BJ (cell line): ENCODE measurements around the gene HAND2. TPM values are rescaled to one million over a fixed set of nuclear protein-coding genes. Genes with fewer than 3 reads are reported as not detected.

Experiments
- CTCF ChIA-PET: fragments of 350-600 bp; formaldehyde crosslinking; extraction: SDS; loops from one replicate; lab custom pipeline; 2021; ENCODE audit warnings: antibody characterized with exemption, inconsistent platforms; lab: Yijun Ruan, JAX
- POLR2A ChIA-PET: fragments of 300-600 bp; sonication (Branson Sonifier 250); formaldehyde crosslinking; extraction: SDS; loops from one replicate; lab custom pipeline; 2021; ENCODE audit warnings: antibody characterized with exemption; lab: Charles Lee
- DNase-seq: peaks from one replicate; pipeline ENCODE4 v3.0.0-alpha.2; 2011; ENCODE audit warnings: low read depth
- H3K27me3 ChIP-seq: 2 replicates; pipeline ENCODE4 v1.6.0; 2011; ENCODE audit warnings: low read length; ENCODE audit not compliant: control insufficient read depth, insufficient read depth
- H3K36me3 ChIP-seq: 2 replicates; pipeline ENCODE4 v1.5.1; 2011; ENCODE audit warnings: low read length; ENCODE audit not compliant: control insufficient read depth, insufficient read depth
- H3K4me3 ChIP-seq: 2 replicates; pipeline ENCODE4 v1.5.1; 2011; ENCODE audit warnings: low read depth, mild to moderate bottlenecking, control low read depth, low read length
- polyA plus RNA-seq: library from polyadenylated mRNA; depleted of rRNA; stranded (reverse); fragments of >200 nt; gene quantifications from 2 replicates; pipeline ENCODE4 v1.2.3, GENCODE V29; 2011
- TF ChIP-seq, protein P1 (sequence below): IDR thresholded peaks from 2 replicates; pipeline ENCODE4 v1.5.1; 2011; ENCODE audit warnings: low read depth, mild to moderate bottlenecking, control low read depth, inconsistent platforms, low read length, moderate library complexity; ENCODE audit not compliant: insufficient read depth

The HAND2 gene
- polyA plus RNA-seq, 1 experiment, result 3.6 TPM

DNA sequence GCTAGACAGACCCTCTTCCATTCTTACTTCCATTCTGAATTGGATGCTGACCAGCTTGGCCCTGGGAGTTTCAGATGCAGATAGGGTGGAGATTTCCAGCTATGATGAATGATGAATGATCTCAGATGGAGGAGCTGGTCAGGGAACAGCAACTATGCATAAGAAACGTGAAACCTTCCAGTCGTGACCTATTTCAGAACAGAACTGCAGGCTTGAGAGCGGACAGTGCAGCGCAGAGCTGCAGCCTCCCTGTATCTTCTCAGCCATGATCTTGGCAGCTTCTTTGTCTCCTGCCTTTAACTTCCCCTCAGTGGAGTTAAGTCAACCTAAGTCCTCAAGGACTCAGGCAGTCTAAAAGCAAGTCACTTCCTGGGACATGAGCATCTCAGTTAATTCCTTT is 43.3 kb upstream of the HAND2 start:
- H3K4me3 ChIP-seq, result no peak overlapping the region
- TF ChIP-seq, protein P1, sequence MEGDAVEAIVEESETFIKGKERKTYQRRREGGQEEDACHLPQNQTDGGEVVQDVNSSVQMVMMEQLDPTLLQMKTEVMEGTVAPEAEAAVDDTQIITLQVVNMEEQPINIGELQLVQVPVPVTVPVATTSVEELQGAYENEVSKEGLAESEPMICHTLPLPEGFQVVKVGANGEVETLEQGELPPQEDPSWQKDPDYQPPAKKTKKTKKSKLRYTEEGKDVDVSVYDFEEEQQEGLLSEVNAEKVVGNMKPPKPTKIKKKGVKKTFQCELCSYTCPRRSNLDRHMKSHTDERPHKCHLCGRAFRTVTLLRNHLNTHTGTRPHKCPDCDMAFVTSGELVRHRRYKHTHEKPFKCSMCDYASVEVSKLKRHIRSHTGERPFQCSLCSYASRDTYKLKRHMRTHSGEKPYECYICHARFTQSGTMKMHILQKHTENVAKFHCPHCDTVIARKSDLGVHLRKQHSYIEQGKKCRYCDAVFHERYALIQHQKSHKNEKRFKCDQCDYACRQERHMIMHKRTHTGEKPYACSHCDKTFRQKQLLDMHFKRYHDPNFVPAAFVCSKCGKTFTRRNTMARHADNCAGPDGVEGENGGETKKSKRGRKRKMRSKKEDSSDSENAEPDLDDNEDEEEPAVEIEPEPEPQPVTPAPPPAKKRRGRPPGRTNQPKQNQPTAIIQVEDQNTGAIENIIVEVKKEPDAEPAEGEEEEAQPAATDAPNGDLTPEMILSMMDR, result no peak
- no peaks in the 10 kb centered on the region for H3K27me3 ChIP-seq
- no peak for DNase-seq
- ChIA-PET POLR2A (no interaction called here), CTCF (no interaction called here)
- no peaks in the 10 kb centered on the region for H3K36me3 ChIP-seq

DNA sequence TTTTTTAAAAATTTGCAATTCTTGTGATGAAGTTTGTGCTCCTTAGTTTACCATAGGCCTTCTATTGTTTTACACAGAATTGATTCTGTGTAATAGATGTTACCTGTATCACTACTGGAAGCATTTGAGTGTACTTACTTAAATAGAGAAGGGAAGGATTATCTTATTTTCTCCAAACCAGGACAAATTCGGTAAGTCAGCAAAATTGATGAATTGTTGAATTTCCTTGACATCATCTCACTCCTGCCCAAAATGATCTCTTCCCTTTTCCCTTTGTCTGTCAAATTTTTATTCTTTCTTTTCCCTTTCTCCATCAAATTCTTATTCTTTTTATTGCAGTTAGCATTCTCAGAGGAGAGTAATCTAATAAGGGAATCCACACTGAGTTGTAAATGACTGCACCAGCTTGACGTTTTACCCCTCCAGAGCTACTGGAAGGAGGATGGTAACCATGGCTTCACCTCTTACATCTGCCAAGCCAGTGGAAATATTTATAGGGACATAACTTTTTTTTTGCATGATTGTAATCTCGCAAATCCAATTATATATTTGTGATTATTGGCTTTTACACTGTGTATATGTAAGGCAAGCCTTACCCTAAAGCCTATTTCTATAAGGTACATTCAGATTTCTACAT is 42.6 kb upstream of the HAND2 start:
- Histone ChIP-seq H3K4me3 (no peak overlapping the region), H3K27me3 (no peaks in the 10 kb centered on the region), H3K36me3 (no peaks in the 10 kb centered on the region)
- DNase-seq, result no peak
- ChIA-PET POLR2A (no interaction called here), CTCF (interaction anchor here (0.6 kb wide), 1 partner anchor 945 kb away, joined by 3 read pairs; no protein-coding TSS in a partner anchor)
- TF ChIP-seq, protein P1, result no peak

DNA sequence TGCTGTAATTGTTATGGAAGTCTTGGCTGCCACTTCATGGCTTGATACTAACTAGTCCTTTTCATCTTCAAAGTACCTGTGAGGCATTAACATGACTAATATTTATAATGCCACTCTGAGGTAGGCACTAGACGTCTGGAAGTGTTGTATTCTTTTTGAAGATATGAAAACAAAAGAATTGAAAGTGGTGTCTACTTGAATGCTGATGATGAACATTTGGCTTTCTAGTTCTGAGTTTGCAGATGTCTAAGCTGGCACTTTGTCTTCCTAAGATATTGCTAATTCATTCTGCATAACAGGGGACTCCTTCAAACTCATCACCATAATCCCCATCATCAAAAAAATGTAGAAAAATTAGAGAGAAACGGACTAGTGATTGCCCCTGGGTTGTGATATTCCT is 41.6 kb upstream of the HAND2 start:
- no peaks in the 10 kb centered on the region for H3K36me3 ChIP-seq
- ChIA-PET POLR2A (no interaction called here), CTCF (no interaction called here)
- H3K27me3 ChIP-seq, result no peaks in the 10 kb centered on the region
- no peak overlapping the region for H3K4me3 ChIP-seq
- no peak for DNase-seq
- TF ChIP-seq, protein P1, result no peak

DNA sequence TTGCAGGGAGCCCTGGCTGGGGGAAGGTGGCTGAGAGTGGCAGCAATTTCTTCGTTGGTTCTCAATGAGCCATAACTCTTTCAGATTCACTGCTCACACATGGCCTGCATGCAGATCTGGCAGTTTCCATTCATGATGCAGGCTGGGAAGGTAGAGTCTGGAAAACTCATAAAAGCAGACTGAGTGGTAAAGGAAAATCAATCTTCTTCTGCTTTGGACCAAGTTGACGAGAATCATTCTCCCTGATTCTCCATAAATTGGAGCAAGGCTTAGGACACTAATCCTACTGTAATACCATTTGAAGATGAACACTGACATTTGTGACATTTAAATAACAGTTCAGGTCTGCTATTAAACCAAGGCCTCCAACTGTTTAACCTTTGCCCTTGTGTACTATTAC is 35.3 kb upstream of the HAND2 start:
- no peaks in the 10 kb centered on the region for H3K27me3 ChIP-seq
- no peak overlapping the region for H3K4me3 ChIP-seq
- TF ChIP-seq, protein P1, result no peak
- ChIA-PET POLR2A (no interaction called here), CTCF (no interaction called here)
- DNase-seq, result no peak
- no peaks in the 10 kb centered on the region for H3K36me3 ChIP-seq

DNA sequence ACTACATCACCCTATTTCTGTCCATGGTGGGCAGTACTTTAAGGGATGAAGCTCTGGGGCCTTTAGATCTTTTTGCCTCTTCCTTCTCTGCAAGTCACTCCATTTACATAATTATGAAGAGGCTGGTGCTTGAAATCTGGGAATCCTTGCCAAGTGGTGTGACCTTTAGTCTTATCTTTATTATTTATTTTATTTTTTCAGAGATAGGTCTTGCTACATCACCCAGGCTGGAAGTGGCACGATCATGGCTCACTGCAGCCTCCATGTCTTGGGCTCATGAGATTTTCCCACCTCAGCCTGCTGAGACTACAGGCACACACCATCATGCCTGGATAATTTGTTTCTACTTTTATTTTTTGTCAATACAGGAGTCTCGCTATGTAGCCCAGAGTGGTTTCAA is 34.4 kb upstream of the HAND2 start:
- DNase-seq, result no peak
- Histone ChIP-seq H3K4me3 (no peak overlapping the region), H3K27me3 (no peaks in the 10 kb centered on the region), H3K36me3 (no peaks in the 10 kb centered on the region)
- ChIA-PET POLR2A (no interaction called here), CTCF (no interaction called here)
- TF ChIP-seq, protein P1, result no peak
